Skeletal muscle cell (primary cell): ENCODE measurements around the gene ZNF385D.

ENCODE experiments used
- DNase-seq: peaks from one replicate; pipeline ENCODE4 v3.0.0-alpha.2; 2010; ENCODE audit warnings: low read depth
- H3K4me3 ChIP-seq: 2 replicates; pipeline ENCODE4 v1.5.1; 2011; ENCODE audit warnings: low read depth, mild to moderate bottlenecking, control low read depth, low read length, moderate library complexity

ZNF385D gene

DNA sequence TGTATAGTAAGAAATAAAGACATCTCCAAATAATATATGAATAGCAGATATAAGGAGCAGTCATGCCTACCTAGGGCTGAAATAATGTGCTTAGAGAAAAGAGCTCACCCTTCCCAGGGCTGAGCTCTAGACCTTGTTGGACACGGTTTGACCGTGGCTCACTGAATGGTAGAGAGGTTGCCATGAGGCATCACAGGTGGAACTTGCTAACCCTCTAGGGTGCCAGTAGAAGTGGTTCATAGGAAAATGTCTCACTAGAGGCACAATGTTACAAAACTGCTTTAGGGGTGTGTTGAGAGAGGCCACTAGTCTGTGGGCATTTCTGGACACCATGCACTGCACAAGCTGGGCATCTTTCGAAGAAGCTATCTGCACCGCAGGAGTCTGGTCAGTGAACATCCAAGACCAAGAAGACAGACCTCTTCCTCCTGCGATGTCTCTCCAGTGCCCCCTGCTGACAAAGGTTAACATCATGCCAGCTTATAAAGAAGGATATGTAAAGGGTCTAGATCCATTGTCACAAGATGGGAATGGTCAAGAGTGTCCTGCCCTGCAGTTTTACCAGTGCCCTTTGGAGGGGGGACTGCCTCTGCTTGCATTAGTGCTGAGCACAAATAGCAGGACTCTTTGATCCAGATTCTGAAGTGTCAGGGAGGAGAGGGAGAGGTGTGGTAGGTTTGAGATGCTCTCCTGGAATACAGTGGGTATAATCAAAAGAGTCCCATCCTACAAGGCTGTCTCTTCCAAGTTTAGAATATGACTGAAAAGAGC lies 266.8 kb downstream of the ZNF385D start:
- H3K4me3 ChIP-seq = no peak overlapping the region
- DNase-seq = peak; percentile 23

DNA sequence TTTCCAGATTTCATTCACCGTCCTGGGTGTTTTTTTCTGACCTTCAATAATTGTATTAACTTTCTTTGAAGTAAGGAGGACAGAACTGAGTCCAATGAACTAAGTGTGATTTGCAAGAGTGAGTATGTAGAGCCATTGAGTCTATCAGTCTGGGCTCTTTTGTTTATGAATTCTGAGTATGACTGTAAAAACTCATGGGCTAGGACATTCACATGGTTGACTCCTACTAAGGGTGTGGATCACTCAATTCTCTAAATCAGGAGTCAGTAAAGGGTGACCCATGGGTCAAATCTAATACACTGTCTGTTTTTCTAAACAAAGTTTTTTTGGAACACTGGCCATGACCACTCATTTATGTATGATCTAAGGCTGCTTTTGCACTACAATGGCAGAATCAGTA lies 269.0 kb downstream of the ZNF385D start:
- H3K4me3 ChIP-seq = no peak overlapping the region
- DNase-seq = no peak

DNA sequence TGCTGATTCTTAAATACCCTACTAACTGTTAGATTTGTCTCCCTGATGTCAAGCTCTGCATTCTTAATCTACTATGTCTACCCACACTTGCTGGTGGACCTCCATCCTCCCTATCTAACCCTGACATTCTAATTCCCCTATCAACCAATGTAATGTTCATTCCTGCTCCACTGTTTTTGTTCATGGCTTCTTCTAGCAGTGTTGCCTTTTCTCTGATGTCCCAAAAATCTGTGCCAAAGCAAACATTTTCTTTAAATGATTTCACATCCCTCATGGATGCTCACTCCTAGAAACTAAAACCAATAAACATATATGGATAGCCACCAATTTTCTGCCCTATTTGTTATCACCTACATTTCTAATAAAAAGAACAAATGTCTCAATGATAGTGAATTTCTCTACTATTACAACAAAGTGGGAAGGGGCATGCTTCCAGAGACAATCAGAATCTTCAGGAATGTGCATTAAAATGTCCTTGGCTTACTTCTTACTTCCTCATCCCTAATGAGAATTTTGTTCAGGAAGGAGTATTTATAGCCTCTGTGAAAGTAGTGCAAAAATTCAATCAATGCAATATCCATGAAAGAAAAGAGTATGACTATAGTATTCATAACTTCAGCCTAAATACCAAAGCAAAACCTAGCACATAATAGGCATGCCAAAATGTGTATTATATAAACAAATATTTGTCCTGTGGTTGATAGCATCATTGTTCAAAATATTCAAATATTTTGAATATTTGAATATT lies 273.3 kb downstream of the ZNF385D start:
- DNase-seq = no peak
- H3K4me3 ChIP-seq = no peak overlapping the region

DNA sequence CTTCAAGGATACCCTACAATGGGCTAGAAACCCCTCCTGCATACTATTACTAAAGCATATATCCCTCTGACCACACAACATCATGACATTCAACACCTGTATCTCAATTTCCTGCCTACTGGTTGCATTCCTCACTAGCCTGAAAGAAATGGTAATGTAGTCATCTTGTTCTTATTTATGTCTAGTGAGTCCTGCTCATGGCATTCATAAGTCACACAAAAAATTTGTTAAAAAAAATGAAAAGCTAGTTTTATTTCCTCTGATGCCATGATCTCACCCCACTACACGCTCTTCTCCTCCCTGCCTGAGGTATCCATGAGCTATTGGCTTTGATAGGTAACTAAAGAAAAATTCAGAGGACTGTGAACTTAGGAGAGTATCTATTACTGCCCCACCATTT lies 284.5 kb downstream of the ZNF385D start:
- no peak for DNase-seq
- no peak overlapping the region for H3K4me3 ChIP-seq

DNA sequence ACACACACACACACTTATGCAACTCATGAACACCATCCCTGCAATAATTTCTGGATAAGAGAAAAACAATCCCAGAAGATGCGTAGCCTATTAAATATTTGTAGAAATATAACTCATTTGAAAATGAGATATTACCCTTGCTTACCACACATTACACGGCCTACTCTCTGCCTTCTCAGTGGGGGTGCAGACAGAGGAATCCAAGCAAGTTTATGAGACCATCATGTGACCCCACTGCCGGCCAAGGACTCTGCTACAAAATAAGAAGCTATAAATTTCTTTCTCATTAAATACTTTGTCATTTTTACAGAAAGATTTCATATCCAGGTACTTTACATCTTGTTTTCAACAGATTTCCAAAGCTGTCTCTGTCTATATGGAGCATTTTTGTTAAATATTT lies 286.3 kb downstream of the ZNF385D start:
- no peak for DNase-seq
- H3K4me3 ChIP-seq = no peak overlapping the region

DNA sequence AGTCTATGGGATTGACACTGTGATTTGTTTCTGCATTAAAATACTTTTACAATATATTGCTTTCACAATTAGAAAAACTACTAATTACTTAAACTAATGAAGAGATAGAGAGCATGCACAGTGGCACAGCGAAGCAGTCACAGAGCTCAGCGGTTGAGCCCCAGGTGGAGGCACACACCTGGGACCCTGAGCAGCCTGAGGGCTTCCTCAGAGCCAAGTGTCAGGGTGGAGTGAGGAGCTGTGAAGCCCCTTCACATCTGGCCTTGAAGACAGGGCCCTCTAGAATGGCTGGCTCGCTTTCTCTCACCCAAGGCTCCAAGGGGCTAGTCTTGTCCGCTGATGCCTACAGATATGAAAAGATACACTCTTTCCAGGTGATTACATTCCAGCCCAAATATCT lies 287.7 kb downstream of the ZNF385D start:
- no peak for DNase-seq
- no peak overlapping the region for H3K4me3 ChIP-seq

DNA sequence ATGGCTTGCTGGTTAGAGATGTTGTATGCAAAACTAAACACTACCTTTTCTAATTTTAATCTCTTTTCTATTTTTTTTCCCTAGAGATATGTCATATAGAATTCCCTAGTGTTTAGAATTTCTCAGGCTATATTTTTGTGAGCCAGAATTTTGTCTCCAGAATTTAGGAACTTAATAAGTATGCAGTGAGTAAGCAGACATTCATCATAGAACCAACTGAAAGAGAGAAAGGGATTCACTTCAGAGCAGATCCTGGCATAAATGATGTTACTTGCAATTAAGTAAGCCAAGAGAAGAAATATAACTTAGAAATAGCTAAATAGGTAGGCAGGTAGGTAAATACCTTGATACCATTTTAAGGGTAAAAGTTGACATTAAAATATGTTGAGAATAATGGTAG lies 288.9 kb downstream of the ZNF385D start:
- no peak overlapping the region for H3K4me3 ChIP-seq
- no peak for DNase-seq

DNA sequence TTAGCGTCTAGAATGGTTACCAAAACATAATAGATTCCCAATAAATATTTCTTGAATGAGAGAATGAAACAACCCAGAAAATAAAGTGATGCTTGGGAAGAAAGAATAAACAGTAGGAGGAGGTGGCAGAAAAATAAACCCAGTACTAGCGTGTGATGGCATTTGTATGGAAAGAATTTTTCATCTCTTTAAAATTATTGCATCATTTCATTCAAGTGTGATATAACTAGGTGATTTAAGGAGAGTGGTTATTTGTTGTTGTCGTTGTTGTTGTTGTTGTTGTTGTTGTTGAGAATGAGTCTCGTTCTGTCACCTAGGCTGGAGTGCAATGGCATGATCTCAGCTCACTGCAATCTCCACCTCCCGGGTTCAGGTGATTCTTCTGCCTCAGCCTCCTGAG lies 293.9 kb downstream of the ZNF385D start:
- H3K4me3 ChIP-seq = no peak overlapping the region
- no peak for DNase-seq

DNA sequence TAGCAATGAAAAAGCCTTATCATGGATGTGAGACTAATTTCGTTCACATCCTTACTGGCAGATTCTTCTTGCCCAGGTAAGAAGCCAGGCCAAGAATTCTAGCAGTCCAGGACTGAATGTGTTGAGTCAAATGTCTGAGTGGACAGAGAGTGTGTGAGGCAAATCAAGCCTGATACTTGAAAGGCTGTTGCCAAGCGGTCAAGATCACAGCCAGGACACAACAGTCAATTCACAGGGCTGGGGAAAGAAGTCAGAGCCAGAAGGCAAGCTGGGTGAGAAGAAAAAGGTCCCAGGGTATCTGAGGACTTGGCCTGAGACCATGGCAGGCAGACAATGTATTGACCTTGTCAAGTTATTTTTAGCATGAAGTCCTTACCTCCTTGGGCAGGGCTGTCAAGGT lies 301.3 kb downstream of the ZNF385D start:
- no peak for DNase-seq
- H3K4me3 ChIP-seq = no peak overlapping the region

DNA sequence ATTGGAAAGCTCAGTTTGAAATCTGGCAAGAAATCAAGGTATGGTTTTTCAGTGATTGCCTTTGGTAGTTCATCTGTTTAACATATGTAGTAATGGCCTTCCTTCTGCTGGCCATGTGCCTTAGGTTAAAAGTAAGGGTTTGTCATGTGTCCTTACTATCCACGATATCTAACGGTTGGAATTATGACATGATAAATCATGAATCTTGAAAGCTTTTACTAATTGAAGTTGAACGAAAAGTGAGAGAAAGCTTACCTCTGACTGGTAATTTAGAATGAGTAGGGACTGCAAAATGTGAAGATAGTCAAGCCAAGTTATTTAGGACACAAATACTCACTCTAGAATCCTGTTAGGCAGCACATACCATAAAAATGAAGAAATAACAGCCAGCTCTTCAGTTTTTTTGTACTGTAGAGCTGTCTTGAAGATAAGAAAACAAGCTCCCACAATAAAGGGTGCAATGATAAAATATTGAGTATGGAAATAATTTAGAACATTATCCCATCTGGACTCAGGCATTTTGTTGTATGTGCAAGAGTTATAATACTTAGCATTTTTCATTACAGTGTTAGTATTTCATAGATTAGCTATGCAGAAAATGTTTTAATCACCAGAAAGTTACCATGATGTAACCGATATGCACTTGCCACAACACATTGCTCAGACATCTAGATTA lies 303.4 kb downstream of the ZNF385D start:
- DNase-seq = peak; percentile 13
- H3K4me3 ChIP-seq = no peak overlapping the region

DNA sequence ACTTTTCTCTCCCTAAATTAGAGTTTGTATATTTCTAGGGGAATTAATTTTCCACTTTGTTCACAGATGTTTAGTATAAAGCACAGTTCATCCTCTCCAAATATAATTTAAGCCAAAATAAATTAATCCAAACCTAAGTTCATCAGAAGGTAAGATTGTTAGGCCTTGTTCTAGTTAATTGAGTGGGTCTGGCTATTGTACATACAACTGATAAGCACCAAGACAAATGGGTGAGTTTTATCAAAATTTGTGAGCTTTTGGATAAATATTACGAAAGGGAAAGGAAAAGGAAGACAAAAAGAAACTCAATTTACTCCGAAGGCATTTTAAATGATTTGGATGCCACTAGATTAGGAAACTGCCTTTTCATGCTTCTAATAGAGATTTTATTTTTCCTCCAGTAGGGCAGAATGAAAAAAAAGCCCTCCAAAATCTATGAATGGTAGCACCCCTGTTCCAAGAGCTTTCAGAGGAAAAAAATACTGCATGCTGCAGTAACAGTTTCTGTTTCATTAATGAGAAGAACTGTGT lies 304.0 kb downstream of the ZNF385D start:
- DNase-seq = no peak
- no peak overlapping the region for H3K4me3 ChIP-seq

DNA sequence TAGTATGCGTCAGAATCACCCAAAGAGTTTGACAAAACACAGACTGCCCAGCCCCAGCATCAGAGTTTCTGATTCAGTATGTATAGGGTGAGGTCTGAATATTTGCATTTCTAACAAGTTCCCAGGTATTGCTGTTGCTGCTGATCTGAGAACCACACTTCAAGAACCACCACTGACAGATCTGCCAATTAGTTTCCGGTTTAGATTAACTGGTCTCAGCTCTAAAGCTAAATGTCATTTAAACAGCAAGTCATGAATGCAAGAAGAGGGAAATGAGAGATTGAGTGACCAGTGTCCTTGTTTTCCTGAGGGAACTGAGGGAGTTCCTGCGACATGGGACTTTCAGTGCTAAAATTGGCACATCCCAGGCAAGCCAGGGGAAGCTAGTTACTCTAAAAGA lies 305.0 kb downstream of the ZNF385D start:
- DNase-seq = no peak
- no peak overlapping the region for H3K4me3 ChIP-seq

DNA sequence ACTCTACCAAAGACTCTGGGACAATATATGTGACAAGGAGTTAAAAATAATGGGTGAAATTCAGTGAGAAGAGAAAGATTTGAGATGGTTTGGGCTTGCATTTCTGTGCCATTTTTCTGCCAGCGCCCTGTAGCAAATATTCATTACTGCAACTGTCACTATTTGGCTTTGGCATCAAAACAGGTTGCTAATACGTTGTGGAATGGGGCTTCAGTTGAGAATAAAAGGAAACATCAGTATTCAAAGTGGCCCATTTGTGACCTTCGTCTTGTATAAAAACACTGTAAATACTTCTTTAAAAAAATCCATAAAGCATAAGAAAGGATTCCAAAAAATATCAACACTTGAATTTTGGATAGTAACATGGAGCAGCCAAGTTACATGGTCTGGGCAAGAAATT lies 309.2 kb downstream of the ZNF385D start:
- DNase-seq = no peak
- no peak overlapping the region for H3K4me3 ChIP-seq

DNA sequence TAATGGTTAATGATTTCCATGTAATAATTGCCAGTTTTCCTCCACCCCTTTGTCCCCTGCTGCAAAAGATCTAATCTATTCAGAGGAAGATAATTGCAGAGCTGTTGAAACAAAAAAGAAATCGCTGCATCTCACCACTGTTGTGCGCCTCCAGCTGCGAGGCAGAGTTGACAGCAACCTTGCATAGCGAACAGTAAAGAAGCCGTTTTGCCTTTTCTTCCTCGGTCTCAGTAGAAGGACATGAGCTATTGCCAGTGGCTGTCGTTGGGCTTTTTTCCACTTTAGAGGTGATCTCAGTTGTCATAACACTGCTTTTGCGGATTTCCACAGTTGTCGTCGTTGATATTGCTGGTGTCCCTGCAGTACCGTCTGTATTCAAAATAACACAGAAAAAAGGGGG lies 314.2 kb downstream of the ZNF385D start:
- no peak for DNase-seq
- no peak overlapping the region for H3K4me3 ChIP-seq

DNA sequence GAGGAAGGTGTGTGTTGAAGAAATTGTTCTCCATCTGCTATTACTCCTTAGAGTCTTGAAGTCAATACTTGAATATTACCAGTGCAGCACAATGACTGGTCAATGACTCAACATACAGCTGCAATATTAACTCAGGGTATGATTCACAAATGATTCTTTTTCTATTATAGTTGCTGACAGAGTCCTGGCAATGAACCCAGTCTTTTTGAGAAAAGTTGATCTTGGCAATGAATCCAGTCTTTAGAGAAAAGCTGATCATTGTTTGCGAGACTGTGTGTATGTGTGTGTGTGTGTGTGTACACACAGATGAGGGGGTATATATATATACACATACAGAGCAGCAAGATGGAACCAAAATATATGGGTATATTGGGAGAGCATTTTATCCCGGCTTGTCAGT lies 315.1 kb downstream of the ZNF385D start:
- peak; percentile 98 for DNase-seq
- no peak overlapping the region for H3K4me3 ChIP-seq

DNA sequence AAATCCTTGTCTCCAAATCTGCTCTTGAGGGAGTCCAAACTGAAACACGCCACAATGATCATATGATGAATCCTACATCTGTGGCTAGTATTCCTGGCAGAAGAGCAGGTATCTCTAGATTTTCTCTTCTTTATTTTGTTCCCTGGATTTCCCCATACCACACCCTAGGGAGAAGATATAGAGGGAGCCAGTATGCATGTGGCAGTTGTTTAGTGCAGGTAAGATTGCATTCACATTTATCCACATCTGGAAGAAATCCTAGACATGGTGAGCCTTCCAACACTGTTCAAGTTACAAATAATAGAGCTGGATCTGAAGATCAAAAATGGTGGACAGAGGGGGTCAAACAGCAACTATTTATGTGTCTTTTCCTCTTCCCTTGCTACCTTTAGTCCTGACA lies 316.7 kb downstream of the ZNF385D start:
- H3K4me3 ChIP-seq = no peak overlapping the region
- DNase-seq = no peak

DNA sequence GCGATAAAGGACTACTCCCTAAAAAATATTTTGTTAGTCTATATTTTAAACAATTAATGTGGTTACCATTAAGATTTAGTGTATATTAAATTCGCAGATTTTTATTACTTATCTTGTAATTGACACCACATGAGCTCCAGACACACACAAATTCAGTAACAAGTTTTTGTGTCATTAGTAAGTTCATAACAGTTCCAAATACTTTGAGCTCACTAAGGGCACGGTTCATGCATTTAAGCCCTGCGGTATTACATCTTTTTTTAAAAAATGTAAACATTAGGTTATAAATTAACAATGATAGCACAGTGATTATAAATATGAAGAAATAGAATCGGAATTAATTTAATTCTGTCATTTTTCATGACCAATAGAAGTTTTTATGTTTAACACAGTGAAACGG lies 317.3 kb downstream of the ZNF385D start:
- DNase-seq = no peak
- no peak overlapping the region for H3K4me3 ChIP-seq

DNA sequence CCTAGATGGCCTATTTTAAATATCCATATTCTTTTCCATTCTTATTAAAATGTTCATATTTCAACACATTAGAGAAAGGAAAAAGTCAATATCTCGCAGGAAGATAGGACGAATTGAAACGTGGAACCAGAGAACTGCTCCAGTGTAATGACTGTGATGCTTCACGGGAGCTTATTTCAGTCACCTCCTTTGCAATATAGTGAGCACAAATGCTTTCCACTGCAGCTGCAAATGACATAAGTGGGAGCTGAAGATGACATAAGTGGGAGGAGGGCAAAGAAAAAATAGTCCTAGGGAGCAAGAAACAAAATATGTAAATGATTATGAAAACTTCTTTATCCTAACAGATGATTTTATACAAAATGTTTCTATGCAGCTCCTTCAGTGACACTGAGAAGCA lies 324.1 kb downstream of the ZNF385D start:
- DNase-seq = no peak

DNA sequence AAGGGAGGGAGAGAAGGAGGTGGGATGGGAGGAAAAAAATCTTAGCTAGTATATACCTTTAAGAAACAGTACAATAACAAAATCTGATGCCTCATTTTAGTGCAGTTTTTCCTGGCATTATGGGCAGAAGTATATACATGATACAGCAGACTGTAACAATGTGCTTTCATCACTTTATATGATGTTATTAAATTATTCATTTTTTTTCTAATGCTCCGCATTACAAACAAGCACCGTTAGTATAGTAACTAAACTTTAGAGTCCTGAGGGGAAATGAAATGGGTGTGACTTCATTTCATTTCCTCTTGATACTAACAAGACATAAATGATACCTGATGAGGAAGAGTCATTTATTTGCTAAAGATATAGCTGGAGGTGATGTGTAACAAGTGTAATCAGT lies 325.3 kb downstream of the ZNF385D start:
- no peak for DNase-seq
- H3K4me3 ChIP-seq = no peak overlapping the region

More for the DNA sequence above, 324.1 kb downstream of the ZNF385D start:
- no peak overlapping the region for H3K4me3 ChIP-seq

DNA sequence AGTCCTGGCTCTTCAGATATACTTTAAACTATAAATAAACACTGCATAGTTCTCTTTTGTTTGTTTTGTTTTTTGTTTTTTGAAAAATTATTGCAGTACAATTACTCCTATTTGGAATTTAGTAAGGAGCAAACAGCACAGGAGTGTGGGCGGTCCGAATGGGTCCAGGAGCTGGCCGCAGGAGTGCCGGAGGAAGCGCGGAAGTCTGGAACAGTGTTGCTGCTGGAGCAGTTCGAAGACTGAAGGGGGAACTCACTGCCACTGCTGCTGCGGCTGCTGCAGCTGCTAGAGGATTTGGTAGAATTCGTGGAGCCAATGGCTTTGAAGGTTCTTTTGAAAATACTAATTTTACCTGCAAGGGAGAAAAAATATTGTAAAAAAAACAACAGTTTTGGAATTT lies 329.9 kb downstream of the ZNF385D start:
- no peak for DNase-seq
- H3K4me3 ChIP-seq = no peak overlapping the region
